Stimulated activated CD8-positive, alpha-beta memory T cell treated with anti-CD3 and anti-CD28 coated beads, Interleukin-4, amount 100 ng/mL, for 1 hour (primary cell): ENCODE results near the gene KLHDC8A.
"Not testable (repeated sequence)": the region's sequence is repeated elsewhere in the genome, so short reads cannot be mapped to it uniquely, and the experiment has no call there.

Experiments
- DNase-seq, 2 donors: peaks; one replicate each; pipeline ENCODE4 v3.0.0-alpha.2; 2020; ENCODE audit warnings: low read depth in 2 of 2, low spot score in 1 of 2

The KLHDC8A gene

DNA sequence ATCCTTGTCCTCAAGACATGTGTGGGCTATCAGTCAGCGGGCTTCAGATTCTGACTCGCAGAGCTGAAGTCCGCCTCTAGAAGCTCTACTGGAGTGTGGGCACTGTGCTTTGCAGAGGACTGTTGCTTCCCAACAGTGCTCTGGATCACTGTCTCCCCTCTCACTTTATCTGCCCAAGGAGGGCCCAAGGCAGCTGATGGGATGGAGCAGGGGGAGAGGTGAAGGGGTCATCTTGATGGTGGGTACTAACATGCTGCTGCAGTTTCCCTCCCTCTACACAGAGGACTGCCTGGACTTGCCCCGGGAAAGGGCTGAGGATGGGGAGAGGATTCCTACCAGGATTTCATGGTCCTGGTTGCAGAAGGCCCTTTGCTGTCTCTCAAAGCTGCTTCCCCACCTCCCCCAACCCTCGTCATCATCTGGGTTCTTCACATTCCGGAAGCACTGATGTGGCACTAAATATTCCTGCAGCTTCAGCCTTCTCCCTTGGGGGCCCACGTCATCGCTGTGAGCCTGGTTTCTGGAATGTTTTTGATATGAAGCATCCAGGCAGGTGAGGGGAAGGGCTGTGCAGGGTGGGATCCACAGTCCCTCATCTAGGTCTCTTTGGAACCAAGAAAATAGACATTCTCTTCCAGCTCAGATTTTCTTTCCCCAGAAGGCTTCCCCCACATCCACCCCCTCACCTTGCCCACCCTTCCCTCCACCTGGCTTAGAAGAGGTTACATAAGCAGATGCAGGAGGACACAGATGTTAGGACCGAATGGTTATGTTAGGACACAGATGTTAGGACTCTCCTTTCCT, 58.3 kb downstream of the KLHDC8A start:
- DNase-seq: no peak

DNA sequence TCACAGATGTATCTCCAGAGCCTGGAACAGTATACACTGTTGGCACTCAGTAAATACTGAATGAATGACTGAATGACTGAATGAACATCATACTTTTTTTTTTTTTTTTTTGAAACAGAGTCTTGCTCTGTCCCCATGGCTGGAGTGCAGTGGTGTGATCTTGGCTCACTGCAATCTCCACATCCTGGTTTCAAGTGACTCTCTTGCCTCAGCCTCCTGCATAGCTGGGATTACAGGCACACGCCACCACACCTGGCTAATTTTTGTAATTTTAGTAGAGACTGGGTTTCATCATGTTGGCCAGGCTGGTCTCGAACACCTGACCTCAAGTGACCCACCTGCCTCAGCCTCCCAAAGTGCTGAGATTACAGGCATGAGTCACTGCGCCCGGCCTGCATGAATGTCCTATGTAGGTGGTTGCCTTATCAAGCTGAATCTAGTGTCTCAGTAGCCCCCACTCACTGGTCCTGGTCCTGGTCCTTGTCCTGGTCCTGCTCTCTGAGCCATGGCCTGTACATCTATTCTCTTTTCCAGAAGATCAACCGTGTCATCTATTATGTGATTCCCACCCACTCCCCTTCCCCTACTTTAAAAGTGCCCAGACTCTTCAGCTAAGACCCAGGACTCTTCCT, 59.1 kb downstream of the KLHDC8A start:
- DNase-seq: not testable (repeated sequence)

DNA sequence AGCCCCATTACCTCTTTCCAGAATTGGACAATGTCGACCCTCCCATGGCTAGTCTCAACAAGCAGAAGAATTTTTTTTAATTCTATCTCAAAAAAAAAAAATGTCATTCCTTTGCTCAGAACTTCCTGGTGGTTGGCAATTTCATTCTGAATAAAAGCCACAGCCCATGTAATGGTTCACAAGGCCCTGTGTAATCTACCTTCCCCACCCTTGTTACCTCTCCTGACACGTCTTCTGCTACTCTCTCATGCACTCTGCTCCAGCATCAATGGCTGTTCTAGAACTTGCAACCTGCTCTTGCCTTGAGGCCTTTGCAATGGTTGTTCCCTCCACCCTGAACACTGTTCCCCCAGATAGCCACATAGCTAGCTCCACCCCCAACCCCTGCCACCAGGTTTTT, 60.6 kb downstream of the KLHDC8A start:
- no peak for DNase-seq

DNA sequence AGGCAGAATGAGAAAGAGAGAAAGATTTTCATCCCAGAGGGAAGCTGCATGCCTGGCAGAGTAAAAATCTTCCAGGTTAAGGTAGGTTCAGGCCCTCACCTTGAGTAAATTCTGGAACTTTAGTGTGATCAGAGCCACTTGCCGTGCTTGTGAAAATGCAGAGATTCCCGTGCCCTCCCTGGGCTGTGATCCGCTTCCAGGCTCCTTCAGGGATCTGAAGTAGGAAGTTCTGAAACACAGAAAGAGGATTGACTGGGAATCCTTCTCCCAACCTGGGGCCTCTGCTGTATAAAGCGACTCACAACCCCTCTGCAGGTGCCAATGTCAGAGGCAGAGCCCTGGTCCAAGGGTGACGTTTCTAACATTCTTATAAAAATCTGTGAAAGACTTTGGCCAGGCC, 61.8 kb downstream of the KLHDC8A start:
- no peak for DNase-seq

DNA sequence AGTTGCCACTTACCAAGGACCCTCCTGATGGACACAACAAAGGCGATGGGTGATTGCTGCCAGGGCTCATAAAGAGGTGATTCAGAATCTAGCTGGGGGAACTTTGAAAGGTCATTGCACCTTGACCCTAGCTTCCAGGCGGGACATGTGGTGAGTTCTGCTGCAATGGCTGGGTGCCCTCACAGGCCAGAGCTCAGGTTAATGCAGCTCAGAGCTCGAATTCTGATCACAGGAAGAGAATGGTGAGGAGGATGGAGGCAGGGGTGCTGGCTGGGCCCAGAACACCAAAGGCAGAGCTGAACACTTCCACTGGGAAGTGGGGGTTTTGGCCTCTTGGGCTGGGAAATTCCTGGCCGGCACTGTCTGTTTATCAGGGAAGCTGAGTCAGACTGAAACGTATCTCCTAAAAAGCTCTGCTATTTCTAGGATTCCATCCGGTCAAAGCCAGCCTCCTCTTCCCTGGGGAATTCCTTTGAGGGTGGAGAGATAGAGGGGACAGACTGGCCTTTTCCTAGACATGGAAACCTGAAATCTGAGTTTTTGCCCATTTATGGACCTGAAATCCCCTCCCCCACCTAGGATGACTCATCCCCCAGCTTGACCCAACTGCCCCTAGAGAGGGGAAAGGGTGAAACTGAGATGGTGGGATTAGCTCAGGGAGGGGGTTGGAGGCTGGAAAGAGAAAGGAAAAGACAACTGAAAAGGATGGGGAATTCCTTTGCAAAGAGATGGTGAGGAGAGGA, 62.4 kb downstream of the KLHDC8A start:
- no peak for DNase-seq

DNA sequence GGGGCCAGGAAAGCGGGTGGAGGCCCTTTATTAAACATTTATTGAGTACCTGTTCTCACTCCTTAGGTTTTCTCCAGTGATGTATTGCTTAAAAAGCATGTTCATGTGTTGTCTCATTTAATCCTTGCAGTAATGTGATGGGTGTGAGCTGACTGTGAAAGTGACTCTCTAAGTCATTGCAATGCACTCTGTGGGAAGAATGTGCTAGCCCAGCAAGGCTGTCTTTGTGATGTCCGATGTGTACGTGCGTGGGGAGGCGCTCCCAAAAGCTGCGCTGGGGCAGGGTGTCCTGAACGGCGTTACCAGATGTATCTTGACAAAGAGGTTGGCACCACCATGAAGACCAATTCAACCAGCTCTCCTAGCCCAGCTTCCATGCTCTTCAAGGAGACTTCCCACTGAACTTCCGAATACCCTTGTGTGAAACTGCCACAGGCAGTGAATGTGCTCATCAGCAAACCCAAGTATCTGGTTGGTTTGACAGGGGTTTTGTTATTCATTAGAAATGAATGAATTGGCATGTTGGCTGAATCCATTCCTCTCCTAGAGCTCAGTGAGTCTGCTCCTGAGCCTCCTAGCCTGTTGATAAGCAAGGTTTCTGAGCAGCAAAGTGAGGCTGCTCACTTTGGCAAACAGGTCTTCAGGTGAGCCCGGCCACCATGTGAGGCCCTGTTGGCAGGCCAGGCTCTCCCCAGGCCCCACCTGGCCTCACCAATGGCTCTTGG, 63.2 kb downstream of the KLHDC8A start:
- DNase-seq: no peak

DNA sequence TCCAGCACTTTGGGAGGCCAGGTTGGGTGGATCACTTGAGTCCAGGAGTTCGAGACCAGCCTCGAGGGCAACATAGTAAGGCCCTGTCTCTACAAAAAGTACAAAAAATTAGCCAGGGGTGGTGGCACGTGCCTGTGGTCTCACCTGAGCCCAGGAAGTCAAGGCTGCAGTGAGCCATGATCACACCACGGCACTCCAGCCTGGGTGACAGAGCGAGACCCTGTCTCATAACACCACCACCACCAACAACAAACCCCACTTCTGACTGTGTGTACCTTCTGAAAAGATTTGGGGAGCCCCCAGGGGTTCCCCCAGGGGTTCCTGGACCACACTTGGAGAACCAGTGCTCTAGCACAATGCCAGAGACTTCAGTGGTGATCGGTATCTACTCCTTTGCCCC, 65.1 kb downstream of the KLHDC8A start:
- DNase-seq: no peak

DNA sequence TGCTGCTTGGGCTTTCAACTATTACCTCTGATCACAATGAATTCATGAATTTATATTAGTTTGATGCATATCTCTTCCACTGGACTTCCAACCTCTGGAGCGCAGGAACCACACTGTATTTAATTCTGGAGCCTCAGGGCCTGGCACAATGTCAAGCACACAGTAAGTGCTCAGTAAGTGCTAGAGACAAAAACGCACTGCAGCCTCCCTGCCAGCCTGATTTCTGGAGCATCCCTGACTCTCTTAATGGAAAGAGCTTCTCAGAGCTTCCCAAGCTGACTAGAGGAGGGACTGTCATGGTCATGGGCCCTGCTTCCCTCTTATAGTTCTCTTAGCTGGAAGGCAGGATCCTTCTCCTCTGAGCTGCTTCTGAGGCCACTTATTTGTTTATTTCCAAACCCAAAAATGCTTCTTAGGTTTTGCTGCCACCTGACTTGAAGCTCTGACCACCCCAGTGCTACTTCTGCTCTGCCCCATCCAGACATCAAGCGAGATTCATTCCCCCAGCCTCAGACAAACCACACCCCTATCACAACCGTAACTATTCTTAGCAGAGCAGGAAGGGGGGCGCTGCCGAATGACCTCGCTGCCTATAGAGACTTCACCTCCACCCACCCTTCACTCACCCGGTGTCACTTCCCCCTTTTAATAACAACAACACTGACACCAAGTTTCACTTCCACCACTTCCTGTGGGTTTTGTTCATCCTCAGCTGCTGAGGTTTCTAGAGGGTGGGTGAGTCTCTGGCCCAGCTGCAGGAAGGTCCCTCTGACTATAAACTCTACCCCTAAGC, 68.8 kb downstream of the KLHDC8A start:
- DNase-seq: peak; percentile 59 to 60

DNA sequence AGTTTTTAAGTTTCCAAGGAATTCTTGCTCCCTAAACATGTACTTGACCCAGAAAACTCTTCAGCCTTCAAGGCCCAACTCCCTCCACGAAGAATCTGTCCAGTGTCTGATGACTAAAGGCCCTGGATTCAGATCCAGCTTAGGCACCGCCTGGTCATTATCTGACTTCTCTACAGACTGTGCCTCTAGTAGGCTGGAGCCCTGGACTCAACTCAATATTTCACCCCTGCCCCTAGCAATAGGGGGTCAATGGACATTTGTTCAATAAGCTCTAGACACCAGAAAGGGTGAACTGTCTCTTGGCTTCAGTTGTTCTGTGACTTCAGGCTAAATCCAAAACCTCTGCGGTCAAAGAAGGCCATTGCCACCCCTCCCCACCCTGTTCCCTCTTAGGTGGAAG, 69.6 kb downstream of the KLHDC8A start:
- no peak for DNase-seq

DNA sequence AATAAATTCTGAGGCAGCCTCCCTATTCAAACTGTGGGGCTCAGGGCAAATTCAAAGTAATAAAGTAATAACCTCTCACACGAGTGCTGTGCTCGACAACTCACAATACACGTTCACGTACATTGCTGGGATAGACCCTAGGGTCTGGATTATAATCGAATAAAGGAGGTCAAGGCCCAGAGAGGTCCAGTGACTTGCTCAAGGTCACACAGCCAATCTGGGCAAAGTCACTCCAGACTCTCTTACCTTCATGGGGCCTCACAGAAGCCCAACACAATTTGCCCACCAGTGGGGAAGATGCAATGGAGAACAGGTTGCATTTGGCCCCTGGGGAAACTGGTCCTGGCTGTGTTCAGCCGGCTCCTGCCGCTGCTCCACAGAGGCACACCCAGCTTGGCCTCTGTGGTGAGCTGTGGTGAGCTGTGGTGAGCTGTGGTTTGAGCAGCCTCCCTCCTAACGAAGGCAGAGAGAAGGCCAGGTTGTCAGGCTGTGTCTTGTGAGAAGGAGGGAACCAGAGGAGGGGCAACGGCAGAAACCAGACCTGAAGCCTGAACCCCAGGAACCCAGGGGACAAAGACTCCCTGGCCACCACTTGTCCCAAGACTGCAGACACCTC, 70.3 kb downstream of the KLHDC8A start:
- DNase-seq: peak; percentile 31 to 41
